Activated naive CD8-positive, alpha-beta T cell treated with anti-CD3 and anti-CD28 coated beads, Interleukin-2, amount 10 ng/mL, durations not matched to agents 7 days and 5 days (primary cell): Measurements from ENCODE around the gene STYXL1. TPM values are rescaled to one million over a fixed set of nuclear protein-coding genes. Genes with fewer than 3 reads are reported as not detected.

ENCODE experiments used
- ATAC-seq: fragments of 150-1000 bp; cut with Tn5 transposase; one replicate; pipeline ENCODE4 v1.10.0; 2021; ENCODE audit warnings: low read depth, moderate library complexity
- POLR2A ChIA-PET: fragments of 350-600 bp; sonication (Branson Sonifier 250); formaldehyde crosslinking; loops from one replicate; lab custom pipeline; 2021; ENCODE audit warnings: antibody characterized with exemption; lab: Charles Lee
- DNase-seq: peaks from one replicate; pipeline ENCODE4 v3.0.0; 2021
- H3K27ac Mint-ChIP-seq: one replicate; pipeline ENCODE4 v1.8.0; 2022; ENCODE audit warnings: mild to moderate bottlenecking, mixed read lengths
- H3K27me3 Mint-ChIP-seq: one replicate; pipeline ENCODE4 v1.8.0; 2022; ENCODE audit warnings: mild to moderate bottlenecking, moderate library complexity, mixed read lengths
- H3K36me3 Mint-ChIP-seq: one replicate; pipeline ENCODE4 v1.8.0; 2021; ENCODE audit warnings: mild to moderate bottlenecking, mixed read lengths
- H3K4me1 Mint-ChIP-seq: one replicate; pipeline ENCODE4 v1.8.0; 2021; ENCODE audit warnings: mixed read lengths
- H3K4me3 Mint-ChIP-seq: one replicate; pipeline ENCODE4 v1.8.0; 2022; ENCODE audit warnings: mild to moderate bottlenecking, moderate library complexity, mixed read lengths
- H3K9me3 Mint-ChIP-seq: one replicate; pipeline ENCODE4 v1.8.0; 2021; ENCODE audit warnings: mixed read lengths
- total RNA-seq, 2 experiments: library from RNA; stranded (reverse); gene quantifications; one replicate each; pipeline ENCODE4 v1.2.3, GENCODE V29; 2021

The STYXL1 gene
- total RNA-seq, 2 experiments from 2014 or later, result 28.7 to 30.3 TPM

- Mint-ChIP-seq H3K27me3 (peaks cover 2% of the 10 kb centered on the region), H3K4me3 (no peak overlapping the region), H3K36me3 (no peaks in the 10 kb centered on the region), H3K4me1 (peaks cover 10% of the 10 kb centered on the region), H3K9me3 (no peaks in the 10 kb centered on the region), H3K27ac (no peak overlapping the region)
- ATAC-seq, result no peak
- POLR2A ChIA-PET, result no interaction called here
- DNase-seq, result no peak
Measured at GRCh38 chr7:76074306-76074971, 26.6 kb upstream of the STYXL1 start.

GRCh38 chr7:76073335-76073990, 25.7 kb upstream of the STYXL1 start:
- no peak overlapping the region for H3K4me3 Mint-ChIP-seq
- peaks cover 10% of the 10 kb centered on the region for H3K4me1 Mint-ChIP-seq
- DNase-seq (no peak), ATAC-seq (no peak)
- no peaks in the 10 kb centered on the region for H3K36me3 Mint-ChIP-seq
- H3K27ac Mint-ChIP-seq, result no peak overlapping the region
- no peaks in the 10 kb centered on the region for H3K9me3 Mint-ChIP-seq
- POLR2A ChIA-PET, result no interaction called here
- H3K27me3 Mint-ChIP-seq, result peaks cover 2% of the 10 kb centered on the region

GRCh38 chr7:76072243-76073148, 24.7 kb upstream of the STYXL1 start:
- DNase-seq (no peak), ATAC-seq (no peak)
- Mint-ChIP-seq H3K27ac (no peak overlapping the region), H3K36me3 (no peaks in the 10 kb centered on the region), H3K27me3 (peaks cover 2% of the 10 kb centered on the region), H3K9me3 (no peaks in the 10 kb centered on the region), H3K4me1 (peaks cover 6% of the 10 kb centered on the region), H3K4me3 (no peak overlapping the region)
- POLR2A ChIA-PET, result no interaction called here

- DNase-seq (no peak), ATAC-seq (no peak)
- no peaks in the 10 kb centered on the region for H3K27me3 Mint-ChIP-seq
- no peaks in the 10 kb centered on the region for H3K9me3 Mint-ChIP-seq
- peaks cover 1% of the 10 kb centered on the region for H3K4me1 Mint-ChIP-seq
- no peak overlapping the region for H3K4me3 Mint-ChIP-seq
- H3K27ac Mint-ChIP-seq, result no peak overlapping the region
- POLR2A ChIA-PET, result no interaction called here
- no peaks in the 10 kb centered on the region for H3K36me3 Mint-ChIP-seq
Measured at GRCh38 chr7:76071316-76072242, 23.8 kb upstream of the STYXL1 start.

GRCh38 chr7:76069238-76069638, 21.4 kb upstream of the STYXL1 start:
- peak; percentile 32 for ATAC-seq

GRCh38 chr7:76066716-76067503, 19.1 kb upstream of the STYXL1 start:
- Mint-ChIP-seq H3K4me1 (peaks cover 3% of the 10 kb centered on the region), H3K36me3 (peaks cover 7% of the 10 kb centered on the region), H3K27me3 (no peaks in the 10 kb centered on the region), H3K9me3 (no peaks in the 10 kb centered on the region), H3K4me3 (no peak overlapping the region), H3K27ac (no peak overlapping the region)
- DNase-seq (no peak), ATAC-seq (no peak)
- POLR2A ChIA-PET, result interaction anchor here (0.5 kb wide), 1 partner anchor 29 kb away, joined by 5 read pairs; no protein-coding TSS in a partner anchor

More at GRCh38 chr7:76069238-76069638, 21.4 kb upstream of the STYXL1 start:
- DNase-seq, result no peak
- Mint-ChIP-seq H3K4me1 (peaks cover 1% of the 10 kb centered on the region), H3K27ac (no peak overlapping the region), H3K9me3 (no peaks in the 10 kb centered on the region), H3K27me3 (no peaks in the 10 kb centered on the region), H3K36me3 (peaks cover 5% of the 10 kb centered on the region), H3K4me3 (no peak overlapping the region)
- POLR2A ChIA-PET, result no interaction called here

- no peak for ATAC-seq
Measured at GRCh38 chr7:76065016-76065612, 17.3 kb upstream of the STYXL1 start.

GRCh38 chr7:76064208-76064970, 16.6 kb upstream of the STYXL1 start:
- Mint-ChIP-seq H3K9me3 (no peaks in the 10 kb centered on the region), H3K4me3 (no peak overlapping the region), H3K4me1 (peaks cover 2% of the 10 kb centered on the region), H3K27ac (no peak overlapping the region), H3K27me3 (no peaks in the 10 kb centered on the region), H3K36me3 (peaks cover 7% of the 10 kb centered on the region)
- POLR2A ChIA-PET, result no interaction called here
- DNase-seq (no peak), ATAC-seq (no peak)

More at GRCh38 chr7:76065016-76065612, 17.3 kb upstream of the STYXL1 start:
- Mint-ChIP-seq H3K27me3 (no peaks in the 10 kb centered on the region), H3K4me1 (peaks cover 2% of the 10 kb centered on the region), H3K36me3 (peaks cover 7% of the 10 kb centered on the region), H3K4me3 (no peak overlapping the region), H3K9me3 (no peaks in the 10 kb centered on the region), H3K27ac (no peak overlapping the region)
- no peak for DNase-seq
- POLR2A ChIA-PET, result no interaction called here

- H3K36me3 Mint-ChIP-seq, result peaks cover 7% of the 10 kb centered on the region
- no peaks in the 10 kb centered on the region for H3K9me3 Mint-ChIP-seq
- DNase-seq, result no peak
- H3K27me3 Mint-ChIP-seq, result no peaks in the 10 kb centered on the region
- no peak for ATAC-seq
- H3K27ac Mint-ChIP-seq, result no peak overlapping the region
- peaks cover 2% of the 10 kb centered on the region for H3K4me1 Mint-ChIP-seq
- H3K4me3 Mint-ChIP-seq, result no peak overlapping the region
- POLR2A ChIA-PET, result no interaction called here
Measured at GRCh38 chr7:76063525-76063924, 15.7 kb upstream of the STYXL1 start.

- POLR2A ChIA-PET, result no interaction called here
- DNase-seq (no peak), ATAC-seq (no peak)
- H3K4me3 Mint-ChIP-seq, result no peak overlapping the region
- no peaks in the 10 kb centered on the region for H3K9me3 Mint-ChIP-seq
- peaks cover 2% of the 10 kb centered on the region for H3K4me1 Mint-ChIP-seq
- H3K36me3 Mint-ChIP-seq, result peaks cover 7% of the 10 kb centered on the region
- H3K27me3 Mint-ChIP-seq, result no peaks in the 10 kb centered on the region
- no peak overlapping the region for H3K27ac Mint-ChIP-seq
Measured at GRCh38 chr7:76063114-76063513, 15.3 kb upstream of the STYXL1 start.

- Mint-ChIP-seq H3K4me3 (no peak overlapping the region), H3K27me3 (no peaks in the 10 kb centered on the region), H3K9me3 (no peaks in the 10 kb centered on the region), H3K27ac (no peak overlapping the region), H3K4me1 (peaks cover 2% of the 10 kb centered on the region), H3K36me3 (peaks cover 9% of the 10 kb centered on the region)
- no peak for DNase-seq
- ATAC-seq, result no peak
- POLR2A ChIA-PET, result interaction anchor here (0.5 kb wide), 1 partner anchor 255 kb away, joined by 3 read pairs; no protein-coding TSS in a partner anchor
Measured at GRCh38 chr7:76062254-76062653, 14.5 kb upstream of the STYXL1 start.
